ENCODE data around the gene TSPAN18. TPM values are rescaled to one million over a fixed set of nuclear protein-coding genes. Genes with fewer than 3 reads are reported as not detected.

TSPAN18 gene
- total and polyA plus RNA-seq, 2 of the 8 experiments (the other 6 are each of a cell fraction or from before 2014, with no cell fraction given) = 5.2 to 10.2 TPM

- TF ChIP-seq CHD7 (IDR thresholded peaks at IDR 0.05; ENCODE audit: insufficient replicate concordance, low read length) (no peak), BRCA1 (IDR thresholded peaks at IDR 0.05; ENCODE audit: low read depth, low read length) (no peak), GABPA (IDR thresholded peaks at IDR 0.05; ENCODE audit: borderline replicate concordance, insufficient read depth, low read length) (no peak), ZNF274 (IDR thresholded peaks at IDR 0.05; ENCODE audit: borderline replicate concordance, extremely low read depth, low read length) (no peak), RAD21 (IDR thresholded peaks at IDR 0.05 in 1 of 2, conservative IDR thresholded peaks at IDR 0.05 in 1 of 2; ENCODE audit: low read depth in 2 of 2, low read length in 2 of 2) (no peak), EZH2 (IDR thresholded peaks at IDR 0.05; ENCODE audit: low read depth, low read length, severe bottlenecking) (no peak), YY1 (IDR thresholded peaks at IDR 0.05; ENCODE audit: low read depth, low read length) (no peak), POLR2A (IDR thresholded peaks at IDR 0.05; ENCODE audit: control extremely low read depth in 1 of 2, low read depth in 2 of 2, low read length in 2 of 2) (no peak), TCF12 (IDR thresholded peaks at IDR 0.05; ENCODE audit: low read depth, low read length) (0 out of 2 replicates have a peak, but pooled peaks have one; percentile 15), SP4 (IDR thresholded peaks at IDR 0.05; ENCODE audit: low read length) (no peak), CREB1 (IDR thresholded peaks at IDR 0.05) (no peak), HDAC2 (IDR thresholded peaks at IDR 0.05; ENCODE audit: borderline replicate concordance in 1 of 2, low read depth in 2 of 2, low read length in 2 of 2) (0 out of 4 replicates have a peak, but pooled peaks of 1 of the 2 experiments have one; percentile 37)
Measured at GRCh38 chr11:44774108-44774507, 47.3 kb downstream of the TSPAN18 start (continued).
